Measurements from ENCODE around the gene SEL1L3. TPM values are rescaled to one million over a fixed set of nuclear protein-coding genes. Genes with fewer than 3 reads are reported as not detected.

The SEL1L3 gene
- polyA plus RNA-seq, 1 experiment, result 38.7 TPM

- CTCF ChIA-PET, result interaction anchor here (0.7 to 1.4 kb wide), 2 partner anchors 14 to 314 kb away, joined by 3 to 4 read pairs; no protein-coding TSS in a partner anchor
These were observed 109.5 kb downstream of the SEL1L3 start for GRCh38 chr4:25753239-25753638.

DNA sequence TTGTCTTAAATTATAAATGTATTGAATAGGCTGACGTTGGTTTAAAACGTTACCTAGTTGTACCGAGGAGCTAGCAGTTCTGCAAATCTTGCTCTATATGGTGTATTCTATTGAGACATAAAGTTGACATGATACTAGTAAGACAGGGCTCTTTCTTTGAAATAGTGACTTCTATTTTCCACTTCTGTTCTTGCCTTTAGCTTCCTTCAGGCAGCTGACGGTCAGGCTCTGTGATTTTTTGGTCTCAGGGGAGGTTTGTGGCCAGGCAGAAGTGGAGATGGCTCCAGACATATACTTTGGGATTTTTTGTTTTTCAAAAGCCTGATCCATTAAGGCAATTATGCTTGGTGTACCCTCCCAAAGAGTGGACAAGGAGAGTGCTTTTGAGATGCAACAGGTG, 111.9 kb downstream of the SEL1L3 start:
- no peak overlapping the region for H3K27ac ChIP-seq (ENCODE audit: low read depth, low read length)
- H3K4me3 ChIP-seq (ENCODE audit: low read depth, low read length), result no peak overlapping the region
- ChIA-PET POLR2A (no interaction called here), CTCF (interaction anchor here (1.3 to 2.5 kb wide), 2 partner anchors 17 to 311 kb away, joined by 4 to 20 read pairs; no protein-coding TSS in a partner anchor)
- no peaks in the 10 kb centered on the region for H3K9me3 ChIP-seq (ENCODE audit: control insufficient read depth, insufficient read depth, low read length)
- no peak for DNase-seq (ENCODE audit: low read depth, low spot score)
- no peak for TF ChIP-seq CTCF (IDR thresholded peaks at IDR 0.05; ENCODE audit: low read depth, low read length)
- H3K27me3 ChIP-seq (ENCODE audit: control insufficient read depth, insufficient read depth, low read length), result no peaks in the 10 kb centered on the region

More at GRCh38 chr4:25753239-25753638, 109.5 kb downstream of the SEL1L3 start:
- H3K27ac ChIP-seq (ENCODE audit: low read depth, low read length), result no peak overlapping the region
- no peaks in the 10 kb centered on the region for H3K27me3 ChIP-seq (ENCODE audit: control insufficient read depth, insufficient read depth, low read length)
- DNase-seq (ENCODE audit: low read depth, low spot score), result no peak
- no peak for TF ChIP-seq CTCF (IDR thresholded peaks at IDR 0.05; ENCODE audit: low read depth, low read length)
- POLR2A ChIA-PET, result no interaction called here
- H3K4me3 ChIP-seq (ENCODE audit: low read depth, low read length), result no peak overlapping the region
- no peaks in the 10 kb centered on the region for H3K9me3 ChIP-seq (ENCODE audit: control insufficient read depth, insufficient read depth, low read length)

DNA sequence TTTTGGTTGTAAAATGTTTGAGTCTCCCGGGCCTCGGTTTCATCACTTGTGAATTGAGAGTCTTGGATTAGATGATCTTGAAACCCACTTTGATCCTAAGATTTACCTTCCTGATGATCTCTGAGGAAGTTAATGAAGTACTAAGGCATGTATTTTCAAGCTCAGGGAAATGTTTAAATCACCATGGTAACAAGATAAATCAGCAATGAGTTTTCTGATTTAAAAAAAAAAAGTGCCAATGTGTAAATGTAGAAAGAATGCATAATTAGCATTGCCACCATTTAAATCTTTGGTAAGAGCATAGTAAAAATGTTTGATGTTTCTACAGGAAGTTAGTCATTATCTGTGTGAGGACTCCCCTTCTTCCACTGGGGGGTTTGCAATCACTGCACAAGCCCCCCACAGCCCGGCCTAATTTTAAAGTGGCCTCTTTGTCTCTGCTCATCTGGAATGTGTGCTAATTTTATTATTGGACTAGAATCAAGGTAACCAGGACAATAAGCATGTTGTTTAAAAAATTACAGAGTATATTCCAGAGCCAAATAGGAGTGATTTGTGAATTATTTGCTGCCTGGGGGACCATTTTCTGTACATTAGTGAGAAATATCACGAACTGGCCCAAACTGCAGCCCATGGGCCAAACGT, 113.5 kb downstream of the SEL1L3 start:
- H3K27me3 ChIP-seq (ENCODE audit: control insufficient read depth, insufficient read depth, low read length), result no peaks in the 10 kb centered on the region
- no peak for DNase-seq (ENCODE audit: low read depth, low spot score)
- CTCF ChIA-PET, result no interaction called here

GRCh38 chr4:25743971-25744370, 118.8 kb downstream of the SEL1L3 start:
- DNase-seq (ENCODE audit: low read depth, low spot score), result no peak
- no peak for TF ChIP-seq CTCF (IDR thresholded peaks at IDR 0.05; ENCODE audit: low read depth, low read length)
- CTCF ChIA-PET, result interaction anchor here (1.2 to 1.6 kb wide), 2 partner anchors 24 to 304 kb away, joined by 3 to 7 read pairs; no protein-coding TSS in a partner anchor

More for the DNA sequence above, 113.5 kb downstream of the SEL1L3 start:
- POLR2A ChIA-PET, result no interaction called here
- H3K4me3 ChIP-seq (ENCODE audit: low read depth, low read length), result no peak overlapping the region
- H3K9me3 ChIP-seq (ENCODE audit: control insufficient read depth, insufficient read depth, low read length), result no peaks in the 10 kb centered on the region
- TF ChIP-seq CTCF (IDR thresholded peaks at IDR 0.05; ENCODE audit: low read depth, low read length), result no peak
- no peak overlapping the region for H3K27ac ChIP-seq (ENCODE audit: low read depth, low read length)

GRCh38 chr4:25729564-25729963, 133.2 kb downstream of the SEL1L3 start:
- ChIA-PET CTCF (no interaction called here), POLR2A (no interaction called here)
- no peak overlapping the region for H3K4me3 ChIP-seq (ENCODE audit: low read depth, low read length)
- H3K27me3 ChIP-seq (ENCODE audit: control insufficient read depth, insufficient read depth, low read length), result peaks cover 3% of the 10 kb centered on the region
- no peak for TF ChIP-seq CTCF (IDR thresholded peaks at IDR 0.05; ENCODE audit: low read depth, low read length)
- no peaks in the 10 kb centered on the region for H3K9me3 ChIP-seq (ENCODE audit: control insufficient read depth, insufficient read depth, low read length)
- no peak for DNase-seq (ENCODE audit: low read depth, low spot score)
- no peak overlapping the region for H3K27ac ChIP-seq (ENCODE audit: low read depth, low read length)

More at GRCh38 chr4:25743971-25744370, 118.8 kb downstream of the SEL1L3 start:
- POLR2A ChIA-PET, result no interaction called here
- Histone ChIP-seq H3K9me3 (ENCODE audit: control insufficient read depth, insufficient read depth, low read length) (no peaks in the 10 kb centered on the region), H3K27me3 (ENCODE audit: control insufficient read depth, insufficient read depth, low read length) (no peaks in the 10 kb centered on the region), H3K4me3 (ENCODE audit: low read depth, low read length) (no peak overlapping the region), H3K27ac (ENCODE audit: low read depth, low read length) (no peak overlapping the region)

All from AG04450 (cell line).